HEK293 (cell line): ENCODE data around the gene ZFY.

Source experiments
- CTCF ChIA-PET: fragments of 350-600 bp; formaldehyde crosslinking; extraction: SDS; loops from one replicate; lab custom pipeline; 2021; ENCODE audit warnings: antibody characterized with exemption; lab: Yijun Ruan, JAX
- POLR2A ChIA-PET: fragments of 300-600 bp; formaldehyde crosslinking; extraction: SDS; loops from one replicate; lab custom pipeline; 2020; ENCODE audit warnings: antibody characterized with exemption, inconsistent platforms; lab: Yijun Ruan, JAX
- H3K27ac ChIP-seq: fragments of 200-500 bp; sonication (Bioruptor generic); 2 replicates; pipeline ENCODE4 v1.5.1; 2014; ENCODE audit warnings: low read depth, low read length, control low read depth, inconsistent platforms; ENCODE audit errors: extremely low read depth
- H3K36me3 ChIP-seq, 2 experiments: fragments of 200-500 bp in 1 of 2; sonication (Bioruptor generic) in 1 of 2; 1 replicate in 1 of 2; 2 replicates in 1 of 2; pipeline ENCODE4 v1.5.1; 2014 to 2017; ENCODE audit warnings: inconsistent platforms in 2 of 2, low read length in 2 of 2; ENCODE audit not compliant: control insufficient read depth in 2 of 2, insufficient read depth in 1 of 2
- H3K4me1 ChIP-seq: fragments of 200-500 bp; sonication (Bioruptor generic); 2 replicates; pipeline ENCODE4 v1.5.1; 2014; ENCODE audit warnings: mild to moderate bottlenecking, low read length, inconsistent platforms; ENCODE audit not compliant: control insufficient read depth, insufficient read depth
- H3K4me3 ChIP-seq: 2 replicates; pipeline ENCODE4 v1.5.1; 2011; ENCODE audit warnings: low read depth, mild to moderate bottlenecking, control low read depth, low read length, moderate library complexity
- H3K9me3 ChIP-seq: fragments of 200-500 bp; sonication (Bioruptor generic); 2 replicates; pipeline ENCODE4 v1.5.1; 2014; ENCODE audit warnings: low read depth, low read length, inconsistent platforms; ENCODE audit not compliant: control insufficient read depth, insufficient read depth
- BCL11A ChIP-seq: fragments of 450-650 bp; formaldehyde crosslinking; IDR thresholded peaks from 2 replicates; pipeline ENCODE4 v1.5.1; 2016; ENCODE audit warnings: low read depth, missing biosample characterization, missing genetic modification characterization
- EGR2 ChIP-seq: fragments of 450-650 bp; formaldehyde crosslinking; IDR thresholded peaks from 2 replicates; pipeline ENCODE4 v1.5.1; 2016; ENCODE audit warnings: low read depth, missing biosample characterization, missing genetic modification characterization
- GLIS2 ChIP-seq: fragments of 450-650 bp; formaldehyde crosslinking; IDR thresholded peaks from 2 replicates; pipeline ENCODE4 v1.5.1; 2016; ENCODE audit warnings: missing biosample characterization, missing genetic modification characterization
- PBX3 ChIP-seq: sonication (generic); formaldehyde crosslinking; IDR thresholded peaks from 2 replicates; pipeline ENCODE4 v1.8.1; 2022; ENCODE audit warnings: mild to moderate bottlenecking, moderate library complexity, missing genetic modification reagents
- REPIN1 ChIP-seq: fragments of 450-650 bp; formaldehyde crosslinking; IDR thresholded peaks from 2 replicates; pipeline ENCODE4 v1.5.1; 2017; ENCODE audit warnings: missing biosample characterization, missing genetic modification characterization, low read depth
- TSHZ1 ChIP-seq: fragments of 450-650 bp; formaldehyde crosslinking; IDR thresholded peaks from 2 replicates; pipeline ENCODE4 v1.5.1; 2016; ENCODE audit warnings: missing biosample characterization, missing genetic modification characterization, borderline replicate concordance
- ZNF2 ChIP-seq: fragments of 450-650 bp; formaldehyde crosslinking; IDR thresholded peaks from 2 replicates; pipeline ENCODE4 v1.5.1; 2016; ENCODE audit warnings: missing biosample characterization, missing genetic modification characterization
- ZNF211 ChIP-seq: fragments of 450-650 bp; formaldehyde crosslinking; IDR thresholded peaks from 2 replicates; pipeline ENCODE4 v1.5.1; 2016; ENCODE audit warnings: low read depth, missing biosample characterization, missing genetic modification characterization
- ZNF692 ChIP-seq: fragments of 450-650 bp; formaldehyde crosslinking; IDR thresholded peaks from 2 replicates; pipeline ENCODE4 v1.5.1; 2016; ENCODE audit warnings: missing biosample characterization, missing genetic modification characterization
- ZSCAN18 ChIP-seq: fragments of 450-650 bp; formaldehyde crosslinking; IDR thresholded peaks from 2 replicates; pipeline ENCODE4 v1.5.1; 2016; ENCODE audit warnings: missing biosample characterization, missing genetic modification characterization
- TF ChIP-seq, protein P1 (sequence below): fragments of 450-650 bp; formaldehyde crosslinking; IDR thresholded peaks from 2 replicates; pipeline ENCODE4 v1.5.1; 2017; ENCODE audit warnings: missing biosample characterization, missing genetic modification characterization
- TF ChIP-seq, protein P2 (sequence below): fragments of 450-650 bp; formaldehyde crosslinking; IDR thresholded peaks from 2 replicates; pipeline ENCODE4 v1.5.1; 2017; ENCODE audit warnings: missing biosample characterization, missing genetic modification characterization

ZFY gene

DNA sequence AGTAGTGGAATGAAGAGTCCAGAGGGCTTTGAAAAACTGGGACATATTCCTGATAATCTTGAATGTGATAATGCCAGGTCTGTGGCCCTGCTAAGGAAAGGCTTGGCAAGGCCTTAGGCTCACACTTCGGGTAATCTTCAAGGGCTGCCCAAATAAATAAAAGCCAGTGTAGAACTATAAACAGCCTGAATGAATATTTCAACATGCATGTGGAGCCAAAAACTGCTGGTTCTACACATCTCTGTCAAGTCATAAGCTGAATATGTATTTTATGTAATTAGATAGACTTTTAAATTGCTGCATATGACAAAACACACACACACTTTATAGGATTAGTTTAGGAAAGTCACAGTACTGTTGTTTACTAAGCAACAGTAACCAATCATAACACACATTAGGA is 30.4 kb downstream of the ZFY start:
- H3K9me3 ChIP-seq: no peaks in the 10 kb centered on the region
- ChIA-PET POLR2A (no interaction called here), CTCF (no interaction called here)
- no peak overlapping the region for H3K4me3 ChIP-seq
- no peaks in the 10 kb centered on the region for H3K4me1 ChIP-seq
- H3K27ac ChIP-seq: no peak overlapping the region
- TF ChIP-seq ZNF692 (tag by site-specific recombination) (no peak), GLIS2 (tag by site-specific recombination) (no peak), ZNF211 (tag by site-specific recombination) (no peak), TSHZ1 (tag by site-specific recombination) (no peak), ZNF2 (tag by site-specific recombination) (no peak), EGR2 (tag by site-specific recombination) (no peak), REPIN1 (no peak), BCL11A (no peak)
- TF ChIP-seq, protein P1, sequence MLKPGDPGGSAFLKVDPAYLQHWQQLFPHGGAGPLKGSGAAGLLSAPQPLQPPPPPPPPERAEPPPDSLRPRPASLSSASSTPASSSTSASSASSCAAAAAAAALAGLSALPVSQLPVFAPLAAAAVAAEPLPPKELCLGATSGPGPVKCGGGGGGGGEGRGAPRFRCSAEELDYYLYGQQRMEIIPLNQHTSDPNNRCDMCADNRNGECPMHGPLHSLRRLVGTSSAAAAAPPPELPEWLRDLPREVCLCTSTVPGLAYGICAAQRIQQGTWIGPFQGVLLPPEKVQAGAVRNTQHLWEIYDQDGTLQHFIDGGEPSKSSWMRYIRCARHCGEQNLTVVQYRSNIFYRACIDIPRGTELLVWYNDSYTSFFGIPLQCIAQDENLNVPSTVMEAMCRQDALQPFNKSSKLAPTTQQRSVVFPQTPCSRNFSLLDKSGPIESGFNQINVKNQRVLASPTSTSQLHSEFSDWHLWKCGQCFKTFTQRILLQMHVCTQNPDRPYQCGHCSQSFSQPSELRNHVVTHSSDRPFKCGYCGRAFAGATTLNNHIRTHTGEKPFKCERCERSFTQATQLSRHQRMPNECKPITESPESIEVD (tag by site-specific recombination): no peak
- TF ChIP-seq, all 188 proteins: peak for 0
- H3K36me3 ChIP-seq: no peaks in the 10 kb centered on the region

GRCh38 chrY:2969561-2969960 is 34.4 kb downstream of the ZFY start:
- ChIA-PET CTCF (no interaction called here), POLR2A (no interaction called here)
- H3K4me3 ChIP-seq: no peak overlapping the region

More at GRCh38 chrY:2969561-2969960, 34.4 kb downstream of the ZFY start:
- TF ChIP-seq PBX3 (CRISPR knock-in tag): no peak
- TF ChIP-seq ZSCAN18 (tag by site-specific recombination): no peak
- TF ChIP-seq, protein P2, sequence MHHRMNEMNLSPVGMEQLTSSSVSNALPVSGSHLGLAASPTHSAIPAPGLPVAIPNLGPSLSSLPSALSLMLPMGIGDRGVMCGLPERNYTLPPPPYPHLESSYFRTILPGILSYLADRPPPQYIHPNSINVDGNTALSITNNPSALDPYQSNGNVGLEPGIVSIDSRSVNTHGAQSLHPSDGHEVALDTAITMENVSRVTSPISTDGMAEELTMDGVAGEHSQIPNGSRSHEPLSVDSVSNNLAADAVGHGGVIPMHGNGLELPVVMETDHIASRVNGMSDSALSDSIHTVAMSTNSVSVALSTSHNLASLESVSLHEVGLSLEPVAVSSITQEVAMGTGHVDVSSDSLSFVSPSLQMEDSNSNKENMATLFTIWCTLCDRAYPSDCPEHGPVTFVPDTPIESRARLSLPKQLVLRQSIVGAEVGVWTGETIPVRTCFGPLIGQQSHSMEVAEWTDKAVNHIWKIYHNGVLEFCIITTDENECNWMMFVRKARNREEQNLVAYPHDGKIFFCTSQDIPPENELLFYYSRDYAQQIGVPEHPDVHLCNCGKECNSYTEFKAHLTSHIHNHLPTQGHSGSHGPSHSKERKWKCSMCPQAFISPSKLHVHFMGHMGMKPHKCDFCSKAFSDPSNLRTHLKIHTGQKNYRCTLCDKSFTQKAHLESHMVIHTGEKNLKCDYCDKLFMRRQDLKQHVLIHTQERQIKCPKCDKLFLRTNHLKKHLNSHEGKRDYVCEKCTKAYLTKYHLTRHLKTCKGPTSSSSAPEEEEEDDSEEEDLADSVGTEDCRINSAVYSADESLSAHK (tag by site-specific recombination): no peak
- Histone ChIP-seq H3K36me3 (no peaks in the 10 kb centered on the region), H3K9me3 (no peaks in the 10 kb centered on the region), H3K27ac (no peak overlapping the region), H3K4me1 (no peaks in the 10 kb centered on the region)
